NB4 (cell line): ENCODE measurements around the gene PIAS4.

Experiments used
- DNase-seq: peaks from one replicate; pipeline ENCODE4 v3.0.0; 2010; ENCODE audit warnings: low read depth
- H3K4me3 ChIP-seq: one replicate; pipeline ENCODE4 v1.5.1; 2011; ENCODE audit warnings: mild to moderate bottlenecking, low read depth, low read length, moderate library complexity
- CTCF ChIP-seq: IDR thresholded peaks from one replicate; pipeline ENCODE4 v1.5.1; 2012; ENCODE audit warnings: low read depth, low read length
- MAX ChIP-seq: IDR thresholded peaks from 2 replicates; pipeline ENCODE4 v1.6.1; 2011; ENCODE audit warnings: low read depth, low read length
- MYC ChIP-seq: IDR thresholded peaks from 2 replicates; pipeline ENCODE4 v1.6.1; 2011; ENCODE audit warnings: low read depth, low read length
- POLR2A ChIP-seq: IDR thresholded peaks from 2 replicates; pipeline ENCODE4 v1.6.1; 2011; ENCODE audit warnings: mild to moderate bottlenecking; ENCODE audit not compliant: insufficient read length; ENCODE audit errors: extremely low read depth

PIAS4 gene

GRCh38 chr19:4065430-4066175, 58.1 kb downstream of the PIAS4 start:
- TF ChIP-seq CTCF (no peak), POLR2A (peak; percentile 19)
- DNase-seq = peak; percentile 94
- H3K4me3 ChIP-seq = no peak overlapping the region

- no peak for DNase-seq
These were observed 58.7 kb downstream of the PIAS4 start for GRCh38 chr19:4066176-4066606.

GRCh38 chr19:4066682-4067395, 59.3 kb downstream of the PIAS4 start, which contains the start of gene ZBTB7A:
Gene ZBTB7A, minus strand, starts transcription at chr19:4066899. Its CDS starts 11,667 bp downstream, at chr19:4055232.
- peak within 1 kb of the TSS; percentile 55 for H3K4me3 ChIP-seq
- peak; percentile 86 for DNase-seq
- TF ChIP-seq POLR2A (peak; percentile 31), MAX (no peak), CTCF (no peak)

More at GRCh38 chr19:4066176-4066606, 58.7 kb downstream of the PIAS4 start:
- no peak for TF ChIP-seq CTCF
- no peak for TF ChIP-seq POLR2A
- TF ChIP-seq MYC = no peak
- no peak for TF ChIP-seq MAX
- H3K4me3 ChIP-seq = peak overlapping the region; percentile 55

GRCh38 chr19:4067396-4068046, 60.0 kb downstream of the PIAS4 start:
- H3K4me3 ChIP-seq = peak overlapping the region; percentile 42
- DNase-seq = peak; percentile 67
- no peak for TF ChIP-seq MAX

- H3K4me3 ChIP-seq = peak overlapping the region; percentile 42
These were observed 60.8 kb downstream of the PIAS4 start for GRCh38 chr19:4068047-4068966.

More at GRCh38 chr19:4068047-4068966, 60.8 kb downstream of the PIAS4 start:
- TF ChIP-seq CTCF (no peak), MYC (no peak), MAX (no peak), POLR2A (no peak)
- peak; percentile 42 for DNase-seq
